HG03196 (cell line): ENCODE measurements around the gene RNF208.

Experiments
- ATAC-seq: cut with Tn5 transposase; IDR thresholded peaks from one replicate; pipeline ENCODE4 v1.9.1; 2021; ENCODE audit not compliant: unreplicated experiment

The RNF208 gene

DNA sequence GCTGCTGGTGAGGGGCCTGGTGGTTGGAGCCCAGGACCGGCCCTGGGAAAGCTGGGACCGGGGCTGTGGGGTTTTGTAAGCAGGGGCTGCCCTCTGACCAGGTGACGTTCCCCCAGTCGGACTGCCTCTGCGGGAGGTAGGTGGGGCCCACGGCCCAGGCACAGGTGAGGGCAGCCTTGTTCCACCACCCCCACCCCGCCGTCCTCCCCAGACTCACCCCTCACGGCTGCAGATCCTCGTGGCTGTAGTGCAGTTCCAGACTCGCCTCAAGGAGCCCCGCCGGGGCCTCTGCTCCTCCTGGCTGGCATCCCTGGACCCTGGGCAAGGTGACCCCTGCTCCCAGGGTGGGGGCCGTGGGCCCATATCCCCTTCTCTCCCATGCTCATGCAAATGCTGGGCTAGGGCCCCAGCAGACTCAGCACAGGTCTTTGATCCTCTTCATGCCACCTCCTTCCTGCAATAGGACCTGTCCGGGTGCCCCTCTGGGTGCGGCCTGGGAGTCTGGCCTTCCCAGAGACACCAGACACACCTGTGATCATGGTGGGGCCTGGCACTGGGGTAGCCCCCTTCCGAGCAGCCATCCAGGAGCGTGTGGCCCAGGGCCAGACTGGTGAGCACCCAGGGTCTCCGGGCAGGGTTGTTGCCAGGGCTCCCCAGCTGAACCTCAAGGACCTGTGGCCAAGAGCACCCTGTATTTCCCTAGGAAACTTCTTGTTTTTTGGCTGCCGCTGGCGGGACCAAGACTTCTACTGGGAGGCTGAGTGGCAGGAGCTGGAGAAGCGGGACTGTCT lies 6.6 kb downstream of the RNF208 start:
- no peak for ATAC-seq

DNA sequence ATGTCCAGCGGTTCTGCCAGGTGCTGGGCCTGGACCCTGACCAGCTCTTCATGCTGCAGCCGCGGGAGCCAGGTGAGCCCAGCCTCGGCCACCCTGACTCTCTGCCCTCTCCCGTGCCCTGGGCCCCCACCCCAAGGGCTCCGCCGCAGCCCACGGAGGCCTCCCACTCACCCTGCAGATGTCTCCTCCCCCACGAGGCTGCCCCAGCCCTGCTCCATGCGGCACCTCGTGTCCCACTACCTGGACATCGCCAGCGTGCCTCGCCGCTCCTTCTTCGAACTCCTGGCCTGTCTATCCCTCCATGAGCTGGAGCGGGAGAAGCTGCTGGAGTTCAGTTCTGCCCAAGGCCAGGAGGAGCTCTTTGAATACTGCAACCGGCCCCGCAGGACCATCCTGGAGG lies 7.4 kb downstream of the RNF208 start:
- no peak for ATAC-seq

DNA sequence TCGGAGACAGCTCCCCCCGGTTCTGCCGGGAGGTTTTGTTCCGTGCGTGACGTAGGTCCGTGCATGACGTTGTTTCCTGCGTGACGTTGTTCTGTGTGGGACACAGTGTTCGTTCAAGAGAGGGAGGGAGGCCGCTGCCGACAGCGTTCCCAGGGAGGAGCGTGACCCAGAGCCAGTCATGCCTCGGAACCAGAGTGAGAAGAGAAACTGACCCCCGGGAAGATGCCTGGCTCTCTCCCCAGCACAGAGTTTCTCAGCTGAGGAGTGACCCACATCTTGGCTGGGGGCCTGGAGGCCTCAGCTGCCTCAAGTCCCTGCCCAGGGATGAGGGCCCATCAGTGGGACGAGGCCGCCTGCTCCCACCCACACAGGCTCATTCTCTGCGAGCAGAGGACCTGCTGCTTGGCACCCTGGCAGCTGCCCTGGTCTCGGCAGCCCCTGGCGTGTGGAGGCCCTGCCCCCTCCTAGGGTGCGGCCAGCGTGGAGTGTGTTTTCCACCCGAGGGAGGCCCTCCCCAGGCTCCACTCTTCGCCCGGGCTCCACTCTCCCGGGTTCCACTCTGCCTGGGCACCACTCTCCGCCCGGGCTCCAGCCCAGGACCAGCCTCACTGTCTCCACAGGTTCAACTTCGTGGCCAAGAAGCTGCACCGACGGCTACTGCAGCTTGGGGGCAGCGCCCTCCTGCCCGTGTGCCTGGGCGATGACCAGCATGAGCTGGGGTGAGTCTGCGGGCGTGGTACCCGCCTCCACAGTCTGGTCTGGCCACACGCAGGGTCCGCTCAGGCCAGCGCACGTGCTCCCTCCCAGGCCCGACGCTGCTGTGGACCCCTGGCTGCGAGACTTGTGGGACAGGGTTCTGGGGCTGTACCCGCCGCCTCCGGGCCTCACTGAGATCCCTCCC lies 8.6 kb downstream of the RNF208 start:
- ATAC-seq: no peak

DNA sequence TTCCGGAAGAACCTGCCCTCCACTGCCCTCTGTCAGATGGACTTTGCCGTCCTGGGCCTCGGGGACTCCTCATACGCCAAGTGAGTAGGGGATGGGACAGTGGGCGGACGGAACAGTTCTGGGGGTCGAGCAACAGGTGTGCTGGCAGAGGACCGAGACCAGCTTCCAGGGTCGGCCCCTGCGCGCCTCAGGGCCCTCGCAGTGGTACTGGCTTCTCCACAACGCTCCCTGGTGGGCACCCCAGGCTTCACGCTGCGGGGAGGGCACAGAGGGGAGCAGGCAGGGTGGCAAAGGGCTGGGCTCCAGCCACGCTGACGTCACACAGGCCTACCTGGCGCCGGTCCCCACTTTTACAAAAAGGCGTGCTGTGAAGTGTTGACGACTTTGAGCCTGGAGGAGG lies 9.5 kb downstream of the RNF208 start:
- ATAC-seq: no peak

DNA sequence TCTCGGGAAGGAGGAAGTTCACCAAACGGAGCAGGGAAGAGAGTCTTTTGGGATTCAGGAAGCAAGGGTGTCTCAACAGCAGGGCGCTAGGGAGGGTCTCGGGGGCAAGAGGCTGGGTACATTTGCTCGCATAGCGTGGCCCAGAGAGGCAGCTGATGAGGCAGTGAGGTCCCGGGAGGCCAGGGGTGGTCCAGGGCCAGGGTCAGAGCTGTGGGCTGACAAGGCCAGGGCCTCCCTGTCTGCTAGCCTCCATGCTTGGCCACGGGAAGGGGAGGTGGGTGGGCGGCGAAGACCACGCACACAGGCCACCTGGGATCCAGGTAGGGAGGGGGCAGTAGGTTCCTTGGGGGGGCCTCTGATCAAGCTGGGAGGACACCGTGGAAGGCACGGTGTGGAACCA lies 10.5 kb downstream of the RNF208 start:
- no peak for ATAC-seq

DNA sequence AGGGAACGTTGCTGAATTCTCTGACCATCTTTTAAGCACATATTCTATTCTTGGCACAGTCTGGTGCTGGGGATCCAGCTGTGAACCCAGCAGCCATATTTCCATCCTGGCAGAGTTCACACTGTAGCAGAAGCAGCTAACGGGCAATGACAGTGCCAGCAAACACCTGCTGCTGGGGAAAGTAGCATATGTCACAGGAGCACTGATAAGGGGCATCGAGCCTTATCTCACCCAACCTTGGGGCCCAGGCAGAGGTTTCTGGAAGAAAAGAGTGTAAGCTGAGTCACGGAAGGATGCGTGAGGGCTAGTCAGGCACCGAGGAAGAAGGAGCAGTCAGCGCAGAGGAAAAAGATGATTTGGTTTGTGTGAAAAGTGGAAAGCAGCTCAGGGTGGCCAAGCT lies 15.4 kb downstream of the RNF208 start:
- no peak for ATAC-seq

DNA sequence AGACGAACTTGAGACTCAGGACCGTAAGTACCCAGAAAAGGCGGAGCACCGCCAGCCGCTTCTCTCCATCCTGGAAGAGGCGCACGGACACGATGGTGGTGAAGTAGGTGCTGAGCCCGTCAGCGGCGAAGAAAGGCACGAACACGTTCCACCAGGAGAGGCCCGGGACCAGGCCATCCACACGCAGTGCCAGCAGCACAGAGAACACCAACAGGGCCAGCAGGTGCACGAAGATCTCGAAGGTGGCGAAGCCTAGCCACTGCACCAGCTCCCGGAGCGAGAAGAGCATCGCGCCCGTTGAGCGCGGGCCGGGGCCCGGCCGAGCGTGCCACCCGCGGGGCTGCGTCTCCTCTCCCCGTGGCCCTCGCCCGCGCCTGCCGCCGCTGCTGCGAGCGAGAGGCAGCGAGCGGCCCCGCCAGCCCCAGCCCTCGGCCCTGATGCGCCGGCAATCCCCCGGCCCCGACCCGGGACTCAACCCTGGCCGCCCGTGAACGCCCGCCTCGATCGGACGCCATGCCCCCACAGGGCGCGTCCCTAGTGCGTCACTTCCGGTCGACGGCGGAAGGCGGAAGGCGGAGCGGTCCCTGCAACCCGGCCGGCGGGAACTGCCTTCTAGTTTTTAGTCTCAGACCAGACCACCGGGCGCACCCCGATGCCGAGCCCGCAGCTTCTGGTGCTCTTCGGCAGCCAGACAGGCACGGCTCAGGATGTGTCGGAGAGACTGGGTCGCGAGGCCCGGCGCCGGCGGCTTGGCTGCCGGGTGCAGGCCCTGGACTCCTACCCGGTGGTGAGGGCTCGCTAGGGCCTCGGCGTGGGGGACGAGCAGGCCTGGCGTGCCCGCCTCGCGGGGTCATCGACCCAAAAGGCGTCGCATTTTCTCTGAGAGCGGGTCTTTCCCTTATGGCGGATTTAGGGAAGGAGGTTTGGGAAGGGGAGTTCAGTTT lies 16.6 kb downstream of the RNF208 start, which contains the start of the genes NDOR1 and TMEM203:
Gene NDOR1 (plus strand): TSS at position 575 of the 944 bp plus-strand sequence. CDS start 78 bp downstream, at position 653.
Gene TMEM203 (minus strand): TSS at position 523 of the 944 bp plus-strand sequence. CDS start 234 bp downstream, at position 289.
- ATAC-seq: peak; percentile 40

DNA sequence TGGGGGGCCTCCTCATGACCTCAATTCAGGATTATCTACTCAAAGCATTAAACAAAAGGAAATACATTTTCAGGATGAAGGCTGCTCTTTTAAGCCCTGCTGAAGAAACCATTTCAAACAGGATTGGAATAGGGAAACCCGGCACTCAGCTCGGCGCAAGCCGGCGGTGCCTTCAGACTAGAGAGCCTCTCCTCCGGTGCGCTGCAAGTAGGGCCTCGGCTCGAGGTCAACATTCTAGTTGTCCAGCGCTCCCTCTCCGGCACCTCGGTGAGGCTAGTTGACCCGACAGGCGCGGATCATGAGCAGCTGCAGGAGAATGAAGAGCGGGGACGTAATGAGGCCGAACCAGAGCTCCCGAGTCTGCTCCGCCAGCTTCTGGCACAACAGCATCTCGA lies 17.3 kb downstream of the RNF208 start:
- ATAC-seq: no peak

DNA sequence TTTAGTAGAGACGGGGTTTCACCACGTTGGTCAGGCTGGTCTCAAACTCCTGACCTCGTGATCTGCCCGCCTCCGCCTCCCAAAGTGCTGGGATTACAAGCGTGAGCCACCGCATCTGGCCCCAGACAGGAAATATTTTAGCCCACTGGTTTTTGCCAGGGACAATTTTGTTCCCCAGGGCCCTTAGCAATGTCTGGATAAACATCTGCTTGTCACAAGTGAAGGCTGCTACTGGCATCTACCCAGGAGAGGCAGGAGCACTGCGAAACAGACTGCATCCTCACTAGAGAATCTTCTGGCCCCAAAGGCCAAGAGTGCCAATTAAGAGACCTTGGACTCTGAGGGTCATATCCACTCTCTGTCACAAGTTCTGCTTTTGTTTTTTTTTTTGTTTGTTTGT lies 19.1 kb downstream of the RNF208 start:
- ATAC-seq: no peak

DNA sequence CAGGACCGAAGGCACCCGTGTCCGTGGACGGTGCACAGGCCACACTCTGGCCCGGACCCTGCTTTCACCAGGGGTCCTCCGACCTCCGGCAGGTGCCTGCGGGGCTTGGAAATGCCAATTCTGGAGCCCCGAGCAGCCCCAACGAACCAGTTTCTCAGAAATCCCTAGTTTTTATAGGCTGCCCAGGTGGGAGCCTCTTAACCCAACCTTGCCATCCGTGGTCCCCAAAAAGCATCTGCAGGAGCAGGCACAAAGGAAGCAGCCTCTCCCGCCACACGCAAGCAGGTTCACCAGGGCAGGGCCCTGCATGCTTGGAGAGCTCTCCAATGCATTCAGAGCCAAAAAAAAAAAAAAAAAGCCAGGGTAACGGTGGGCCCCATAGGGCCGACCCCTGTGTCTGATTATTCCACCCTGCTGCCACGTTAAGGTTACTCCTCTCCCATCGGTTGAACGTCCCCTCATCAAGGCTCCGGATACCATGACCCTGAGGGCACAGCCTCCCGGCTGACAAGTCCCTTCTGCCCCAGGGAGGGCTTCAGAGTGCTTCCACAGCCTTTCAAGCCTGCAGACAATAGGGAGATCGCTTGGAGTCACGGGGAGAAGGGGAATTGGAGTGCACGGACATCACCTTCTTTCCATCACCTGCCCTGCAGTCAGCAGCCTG lies 20.7 kb downstream of the RNF208 start:
- no peak for ATAC-seq

DNA sequence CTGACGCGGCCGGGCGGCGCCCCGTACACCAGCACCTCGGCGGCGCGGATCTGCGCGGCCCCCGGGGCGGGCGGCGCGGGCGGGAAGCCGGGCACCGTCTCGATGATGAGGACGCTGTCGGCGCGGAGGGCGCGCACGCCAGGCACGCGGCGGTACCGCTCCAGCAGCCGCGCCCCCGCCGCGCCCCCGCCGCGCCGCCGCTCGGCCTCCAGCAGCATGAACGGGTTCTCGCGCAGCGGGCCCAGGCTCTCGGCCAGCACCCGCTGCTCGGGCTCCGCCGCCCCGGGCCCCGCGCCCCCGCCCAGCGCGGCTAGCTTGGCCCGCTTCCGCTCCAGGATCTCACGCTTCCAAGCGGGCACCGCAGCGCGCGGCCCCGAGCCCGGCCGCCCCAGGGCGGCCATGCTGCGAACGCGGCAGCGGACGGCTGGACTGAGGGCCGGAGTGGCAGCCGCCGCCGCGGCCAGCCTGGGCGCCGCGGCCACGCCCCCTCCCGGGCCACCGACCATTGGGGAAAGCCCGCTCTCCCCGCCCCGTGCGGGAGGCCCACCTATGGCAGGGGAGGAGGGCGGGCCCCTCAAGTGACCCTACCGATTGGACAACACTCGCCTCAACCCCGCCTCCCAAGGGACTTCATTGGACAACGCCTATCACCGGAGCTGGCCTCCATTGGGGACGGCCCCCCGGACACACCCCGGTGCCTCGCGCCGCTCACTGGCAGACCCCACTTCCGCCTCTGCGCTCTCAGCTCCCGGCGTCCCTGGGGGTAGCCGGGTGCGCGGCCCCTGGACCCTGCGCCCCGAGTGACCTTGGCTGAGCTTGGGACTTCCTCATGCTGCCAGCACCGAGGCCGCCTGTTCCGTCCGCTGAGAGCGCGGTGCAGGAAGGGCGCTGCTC lies 21.5 kb downstream of the RNF208 start, which contains the start of gene TPRN:
Gene TPRN (minus strand): TSS at position 431 of the 894 bp plus-strand sequence. CDS start 30 bp downstream, at position 401.
- peak; percentile 85 for ATAC-seq

DNA sequence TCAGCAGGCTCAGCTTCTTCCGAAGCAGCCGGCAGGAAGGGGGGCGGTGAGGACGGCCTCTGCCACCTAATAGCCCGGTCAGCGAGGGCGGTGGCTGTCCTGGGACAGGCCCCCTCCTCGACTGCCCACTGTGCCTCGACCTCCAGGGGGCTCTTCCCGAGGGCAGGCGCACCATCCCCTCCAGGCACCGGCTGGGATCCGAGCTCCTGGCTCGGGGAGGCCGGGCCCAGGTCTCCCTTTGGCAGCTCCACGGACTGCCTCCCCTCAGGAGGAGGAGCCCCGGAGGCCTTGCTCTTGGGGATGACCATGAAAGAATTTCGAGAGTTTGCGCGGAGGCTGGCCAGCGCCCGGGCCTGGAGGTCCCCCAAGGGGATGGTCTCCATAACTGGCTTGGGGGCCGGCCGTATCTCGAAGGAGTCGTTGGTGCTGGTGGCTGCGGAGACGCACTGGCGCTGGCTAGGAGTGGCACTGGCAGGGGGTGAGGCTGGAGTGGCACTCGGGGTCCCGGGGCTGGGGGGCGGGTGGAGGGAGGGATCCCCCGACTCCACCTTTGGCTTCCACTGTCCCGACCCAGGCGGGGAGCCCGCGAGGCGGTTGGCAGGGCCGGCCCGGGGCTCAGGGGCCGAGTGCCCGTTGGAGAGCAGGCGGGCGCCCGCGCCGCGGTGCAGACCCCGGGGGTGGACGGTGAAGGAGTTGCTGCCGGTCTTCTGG lies 22.5 kb downstream of the RNF208 start:
- ATAC-seq: no peak

DNA sequence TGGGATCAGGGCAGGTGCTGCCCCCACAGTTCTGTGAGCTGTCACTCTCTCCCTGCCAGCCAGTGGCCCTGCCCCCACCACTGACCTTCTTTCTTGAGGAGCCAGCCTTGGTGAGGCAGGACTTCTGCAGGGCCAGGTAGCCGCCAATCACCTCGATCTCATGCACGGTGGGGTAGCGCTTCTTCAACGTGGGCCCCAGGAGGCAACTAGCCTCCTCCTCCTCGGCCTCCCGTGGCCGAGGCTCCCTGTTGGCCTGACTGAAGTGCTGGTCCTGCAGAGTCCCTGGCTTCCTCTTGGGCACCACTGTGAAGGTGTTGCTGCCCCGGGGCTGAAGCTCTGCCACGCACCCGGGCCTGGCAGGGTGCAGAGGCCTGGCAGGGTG lies 23.1 kb downstream of the RNF208 start:
- no peak for ATAC-seq

DNA sequence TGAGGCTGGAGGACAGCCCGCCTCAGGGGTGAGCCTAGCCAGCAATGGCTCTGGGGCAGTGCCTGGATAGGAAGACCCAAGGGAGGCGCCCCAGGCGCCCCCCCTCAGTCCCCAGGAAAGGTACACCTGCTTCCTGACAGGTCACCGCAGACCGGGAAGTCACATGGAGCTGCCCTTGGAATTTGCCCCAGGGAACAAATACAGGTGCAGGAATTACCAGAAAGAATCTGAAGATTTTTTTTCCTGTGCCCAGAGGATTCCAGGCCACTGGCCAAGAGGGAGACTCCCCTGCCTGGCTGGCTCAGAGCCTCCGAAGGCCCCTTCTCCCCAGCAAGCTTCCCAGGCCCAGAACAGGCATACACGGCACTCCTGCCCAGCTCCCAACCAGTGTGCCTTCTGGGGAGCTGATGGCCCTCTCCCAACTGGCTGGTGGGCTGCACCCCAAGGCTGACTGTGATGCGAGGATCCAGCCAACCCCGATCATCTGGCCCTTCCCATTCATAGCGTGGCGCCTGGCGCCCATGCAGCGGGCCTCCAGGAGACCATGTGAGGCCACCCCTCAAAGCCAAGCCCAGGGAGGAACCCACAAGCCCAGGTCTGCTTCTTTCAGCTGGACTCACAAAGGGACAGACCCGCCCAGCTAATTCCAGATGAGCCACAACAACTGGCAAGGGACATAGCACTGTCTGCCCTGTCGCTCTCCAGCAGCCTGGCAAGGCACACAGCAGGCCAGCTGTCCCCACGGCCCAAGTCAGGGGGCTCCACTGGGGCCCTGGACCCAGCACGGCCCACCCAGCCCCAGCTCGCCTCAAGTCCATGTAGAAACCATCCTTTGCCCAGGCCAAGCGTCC lies 23.8 kb downstream of the RNF208 start:
- ATAC-seq: no peak

DNA sequence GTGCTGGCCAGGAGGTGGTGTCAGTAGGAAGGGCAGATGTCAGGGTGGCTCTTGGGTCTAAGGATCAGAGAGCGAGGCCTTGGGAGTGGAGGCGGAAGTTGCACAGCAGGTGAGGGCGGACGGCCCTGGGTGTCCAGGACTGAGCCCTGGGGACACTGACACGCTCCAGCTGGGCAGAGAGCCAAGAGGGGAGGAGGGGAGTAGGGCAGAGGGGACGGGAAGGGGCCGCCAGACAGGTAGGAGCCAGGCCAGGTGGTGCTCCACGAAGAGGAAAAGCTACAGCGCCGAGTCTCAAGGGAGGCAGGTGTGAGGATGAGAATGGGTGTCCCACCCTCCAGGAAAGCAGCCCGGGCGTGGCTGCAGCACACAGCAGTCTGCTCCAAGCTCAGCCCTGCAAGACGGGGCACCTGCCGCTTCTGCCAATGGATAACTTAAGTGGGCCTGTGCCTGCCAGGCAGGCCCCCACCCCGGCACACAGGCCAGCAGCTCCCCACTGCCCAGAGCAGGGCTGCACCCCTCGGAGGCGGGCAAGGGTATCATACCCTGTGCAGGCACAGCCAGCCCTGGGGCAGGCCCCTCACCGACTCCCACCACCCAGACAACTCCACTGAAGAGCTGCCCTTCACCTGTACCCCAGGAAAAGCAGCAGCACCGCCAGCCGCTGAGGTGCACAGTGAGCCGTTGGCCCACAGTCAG lies 26.4 kb downstream of the RNF208 start:
- ATAC-seq: no peak

DNA sequence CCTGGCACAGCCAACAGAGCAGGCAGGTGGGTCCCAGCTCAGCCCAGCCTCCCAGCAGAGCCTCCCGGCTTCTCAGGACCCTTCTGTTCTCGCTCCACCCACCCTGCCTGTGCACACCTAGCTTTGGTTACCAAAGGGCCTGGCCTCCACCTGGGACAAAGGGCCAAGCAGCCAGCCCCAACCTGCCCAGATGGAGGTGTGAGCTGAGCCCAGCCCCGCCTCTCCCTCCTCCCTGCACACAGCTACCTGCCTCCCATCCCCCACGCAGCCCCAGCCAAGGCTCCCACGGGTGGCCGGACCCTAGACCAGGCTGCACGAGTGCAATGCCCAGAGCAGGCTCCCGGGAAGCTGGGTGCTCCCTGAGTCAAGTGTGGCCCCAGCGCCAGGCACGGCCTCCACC lies 27.1 kb downstream of the RNF208 start:
- ATAC-seq: no peak

DNA sequence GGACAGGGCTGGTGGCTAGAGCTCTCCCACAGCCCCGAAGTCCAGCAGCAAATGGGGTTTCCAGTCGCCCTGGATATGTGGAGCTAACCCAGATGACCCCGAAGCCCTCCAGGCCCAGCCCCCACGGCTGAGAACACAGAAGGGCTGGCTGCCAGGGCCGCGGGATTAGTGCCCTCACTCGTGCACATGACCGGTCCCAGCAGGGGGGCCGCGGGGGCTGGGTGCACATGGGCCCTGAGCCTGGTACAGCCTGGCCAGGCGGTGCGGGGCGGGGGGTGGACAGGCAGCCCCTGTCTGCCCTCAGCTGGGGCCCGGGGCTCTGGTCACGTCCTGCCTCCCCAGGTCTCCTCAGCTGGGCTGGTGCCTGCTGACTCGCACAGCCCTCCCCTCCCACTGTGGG lies 27.7 kb downstream of the RNF208 start:
- no peak for ATAC-seq
